Keratinocyte (primary cell): Measurements from ENCODE around the gene APLF.

ENCODE experiments used
- EZH2 ChIP-seq: IDR thresholded peaks from one replicate; pipeline ENCODE4 v1.6.1; 2012; ENCODE audit warnings: inconsistent platforms, mild to moderate bottlenecking, low read length, moderate library complexity
- TF ChIP-seq, protein P1 (sequence below), 3 experiments: IDR thresholded peaks in 1 of 3; conservative IDR thresholded peaks in 1 of 3; optimal IDR thresholded peaks in 1 of 3; 2 replicates in 2 of 3; 3 replicates in 1 of 3; pipeline versions ENCODE3 to v1.5.1; 2011; ENCODE audit warnings: low read length in 3 of 3, mild to moderate bottlenecking in 3 of 3, moderate library complexity in 2 of 3, control low read depth in 1 of 3, inconsistent platforms in 1 of 3; ENCODE audit not compliant: insufficient read depth in 2 of 3; ENCODE audit errors: extremely low read depth in 1 of 3

GRCh38 chr2:68605939-68606338 is 138.6 kb downstream of the APLF start:
- TF ChIP-seq, protein P1, sequence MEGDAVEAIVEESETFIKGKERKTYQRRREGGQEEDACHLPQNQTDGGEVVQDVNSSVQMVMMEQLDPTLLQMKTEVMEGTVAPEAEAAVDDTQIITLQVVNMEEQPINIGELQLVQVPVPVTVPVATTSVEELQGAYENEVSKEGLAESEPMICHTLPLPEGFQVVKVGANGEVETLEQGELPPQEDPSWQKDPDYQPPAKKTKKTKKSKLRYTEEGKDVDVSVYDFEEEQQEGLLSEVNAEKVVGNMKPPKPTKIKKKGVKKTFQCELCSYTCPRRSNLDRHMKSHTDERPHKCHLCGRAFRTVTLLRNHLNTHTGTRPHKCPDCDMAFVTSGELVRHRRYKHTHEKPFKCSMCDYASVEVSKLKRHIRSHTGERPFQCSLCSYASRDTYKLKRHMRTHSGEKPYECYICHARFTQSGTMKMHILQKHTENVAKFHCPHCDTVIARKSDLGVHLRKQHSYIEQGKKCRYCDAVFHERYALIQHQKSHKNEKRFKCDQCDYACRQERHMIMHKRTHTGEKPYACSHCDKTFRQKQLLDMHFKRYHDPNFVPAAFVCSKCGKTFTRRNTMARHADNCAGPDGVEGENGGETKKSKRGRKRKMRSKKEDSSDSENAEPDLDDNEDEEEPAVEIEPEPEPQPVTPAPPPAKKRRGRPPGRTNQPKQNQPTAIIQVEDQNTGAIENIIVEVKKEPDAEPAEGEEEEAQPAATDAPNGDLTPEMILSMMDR (optimal IDR thresholded peaks at IDR 0.05 in 1 of 3, IDR thresholded peaks at IDR 0.05 in 1 of 3, conservative IDR thresholded peaks at IDR 0.05 in 1 of 3; ENCODE audit: extremely low read depth in 1 of 3, insufficient read depth in 2 of 3, low read length in 3 of 3), result no peak
- no peak for TF ChIP-seq EZH2
